IMR-90 (cell line): Measurements from ENCODE around the gene CUL3.

Experiments
- BHLHE40 ChIP-seq: fragments of 150-350 bp; IDR thresholded peaks from 2 replicates; pipeline ENCODE4 v1.6.1; 2016; ENCODE audit warnings: mild to moderate bottlenecking, low read depth, low read length
- CEBPB ChIP-seq: IDR thresholded peaks from 2 replicates; pipeline ENCODE4 v1.6.1; 2012; ENCODE audit warnings: low read depth, low read length, improper control_type of control experiment
- CHD1 ChIP-seq: IDR thresholded peaks from 2 replicates; pipeline ENCODE4 v1.6.1; 2012; ENCODE audit warnings: low read depth, low read length, improper control_type of control experiment
- MAFK ChIP-seq: IDR thresholded peaks from 2 replicates; pipeline ENCODE4 v1.6.1; 2012; ENCODE audit warnings: low read depth, low read length, improper control_type of control experiment
- TF ChIP-seq, protein P1 (sequence below): conservative IDR thresholded peaks from 2 replicates; pipeline ENCODE4 v1.5.1; 2012; ENCODE audit warnings: mild to moderate bottlenecking, low read depth, low read length, improper control_type of control experiment
- TF ChIP-seq, protein P2 (sequence below): fragments of 150-350 bp; IDR thresholded peaks from 2 replicates; pipeline ENCODE4 v1.6.1; 2016; ENCODE audit warnings: low read depth, mild to moderate bottlenecking, low read length, moderate library complexity, borderline replicate concordance

DNA sequence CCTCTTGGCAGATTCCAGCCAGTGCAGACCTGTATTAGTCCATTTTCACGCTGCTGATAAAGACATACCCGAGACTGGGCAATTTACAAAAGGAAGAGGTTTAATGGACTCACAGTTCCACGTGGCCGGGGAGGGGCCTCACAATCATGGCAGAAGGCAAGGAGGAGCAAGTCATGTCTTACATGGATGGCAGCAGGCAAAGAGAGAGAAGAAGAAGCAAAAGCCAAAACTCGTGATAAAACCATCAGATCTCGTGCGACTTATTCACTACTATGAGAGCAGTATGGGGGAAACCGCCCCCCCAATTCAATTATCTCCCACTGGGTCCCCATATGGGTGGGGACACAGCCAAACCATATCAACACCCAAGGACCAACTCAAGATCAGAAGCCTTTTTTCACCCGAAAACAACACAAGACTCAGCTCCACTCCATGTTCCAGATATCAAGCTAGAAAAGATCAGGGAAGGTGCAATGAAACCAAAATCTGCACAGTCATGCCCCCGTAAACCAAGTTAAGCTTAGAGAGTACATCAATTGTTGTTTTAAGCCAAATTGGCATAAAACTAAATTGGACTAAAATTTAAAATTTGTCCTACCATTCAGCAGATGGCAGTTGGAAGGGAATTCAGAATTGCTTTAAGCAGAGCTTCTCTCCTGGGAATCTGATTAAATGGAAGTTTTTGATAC is 127.6 kb downstream of the CUL3 start:
- TF ChIP-seq, protein P1, sequence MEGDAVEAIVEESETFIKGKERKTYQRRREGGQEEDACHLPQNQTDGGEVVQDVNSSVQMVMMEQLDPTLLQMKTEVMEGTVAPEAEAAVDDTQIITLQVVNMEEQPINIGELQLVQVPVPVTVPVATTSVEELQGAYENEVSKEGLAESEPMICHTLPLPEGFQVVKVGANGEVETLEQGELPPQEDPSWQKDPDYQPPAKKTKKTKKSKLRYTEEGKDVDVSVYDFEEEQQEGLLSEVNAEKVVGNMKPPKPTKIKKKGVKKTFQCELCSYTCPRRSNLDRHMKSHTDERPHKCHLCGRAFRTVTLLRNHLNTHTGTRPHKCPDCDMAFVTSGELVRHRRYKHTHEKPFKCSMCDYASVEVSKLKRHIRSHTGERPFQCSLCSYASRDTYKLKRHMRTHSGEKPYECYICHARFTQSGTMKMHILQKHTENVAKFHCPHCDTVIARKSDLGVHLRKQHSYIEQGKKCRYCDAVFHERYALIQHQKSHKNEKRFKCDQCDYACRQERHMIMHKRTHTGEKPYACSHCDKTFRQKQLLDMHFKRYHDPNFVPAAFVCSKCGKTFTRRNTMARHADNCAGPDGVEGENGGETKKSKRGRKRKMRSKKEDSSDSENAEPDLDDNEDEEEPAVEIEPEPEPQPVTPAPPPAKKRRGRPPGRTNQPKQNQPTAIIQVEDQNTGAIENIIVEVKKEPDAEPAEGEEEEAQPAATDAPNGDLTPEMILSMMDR: no peak
- TF ChIP-seq BHLHE40 (no peak), CEBPB (no peak), CHD1 (no peak), MAFK (no peak)
- TF ChIP-seq, protein P2, sequence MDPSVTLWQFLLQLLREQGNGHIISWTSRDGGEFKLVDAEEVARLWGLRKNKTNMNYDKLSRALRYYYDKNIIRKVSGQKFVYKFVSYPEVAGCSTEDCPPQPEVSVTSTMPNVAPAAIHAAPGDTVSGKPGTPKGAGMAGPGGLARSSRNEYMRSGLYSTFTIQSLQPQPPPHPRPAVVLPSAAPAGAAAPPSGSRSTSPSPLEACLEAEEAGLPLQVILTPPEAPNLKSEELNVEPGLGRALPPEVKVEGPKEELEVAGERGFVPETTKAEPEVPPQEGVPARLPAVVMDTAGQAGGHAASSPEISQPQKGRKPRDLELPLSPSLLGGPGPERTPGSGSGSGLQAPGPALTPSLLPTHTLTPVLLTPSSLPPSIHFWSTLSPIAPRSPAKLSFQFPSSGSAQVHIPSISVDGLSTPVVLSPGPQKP: no peak
